K562 (cell line): ENCODE data around the gene LRIF1. TPM values are rescaled to one million over a fixed set of nuclear protein-coding genes. Genes with fewer than 3 reads are reported as not detected.

Experiments used
- ADNP ChIP-seq: fragments of 200-800 bp; sonication (Bioruptor generic); IDR thresholded peaks from 2 replicates; pipeline ENCODE4 v1.6.1; 2016; ENCODE audit warnings: missing genetic modification characterization, missing compliant biosample characterization
- BCOR ChIP-seq: fragments of 450-650 bp; IDR thresholded peaks from 2 replicates; pipeline ENCODE4 v1.6.1; 2016
- HIVEP1 ChIP-seq: fragments of 250-450 bp; sonication (Bioruptor Pico); IDR thresholded peaks from 2 replicates; pipeline ENCODE4 v1.4.0; 2020; ENCODE audit warnings: mild to moderate bottlenecking
- HMGN3 ChIP-seq: IDR thresholded peaks from 2 replicates; pipeline ENCODE4 v1.6.1; 2011; ENCODE audit warnings: borderline replicate concordance, low read depth, mild to moderate bottlenecking, mixed read lengths, low read length; ENCODE audit not compliant: insufficient read length; ENCODE audit errors: extremely low read depth
- KDM1A ChIP-seq, 2 experiments: fragments of 450-650 bp; IDR thresholded peaks; 2 replicates each; pipeline ENCODE4 v1.6.1; 2016; ENCODE audit warnings: mild to moderate bottlenecking in 2 of 2
- KLF6 ChIP-seq: fragments of 250-450 bp; sonication (Bioruptor Pico); IDR thresholded peaks from 2 replicates; pipeline ENCODE4 v1.4.0; 2020; ENCODE audit warnings: mild to moderate bottlenecking, moderate library complexity, borderline replicate concordance
- L3MBTL2 ChIP-seq: fragments of 450-650 bp; IDR thresholded peaks from 2 replicates; pipeline ENCODE4 v1.6.1; 2016; ENCODE audit warnings: mild to moderate bottlenecking, moderate library complexity
- NR3C1 ChIP-seq: sonication (generic); formaldehyde crosslinking; IDR thresholded peaks from 2 replicates; pipeline ENCODE4 v1.8.1; 2022; ENCODE audit warnings: missing genetic modification reagents
- RAD21 ChIP-seq, 2 experiments: fragments of 250-450 bp in 1 of 2; fragments of 450-650 bp in 1 of 2; sonication (Bioruptor Pico) in 1 of 2; formaldehyde crosslinking in 1 of 2; IDR thresholded peaks in 1 of 2; conservative IDR thresholded peaks in 1 of 2; 2 replicates each; pipeline versions ENCODE4 v1.4.0 to v1.8.0; 2020 to 2022; ENCODE audit warnings: mild to moderate bottlenecking in 2 of 2, moderate library complexity in 1 of 2
- RBM25 ChIP-seq: fragments of 200-400 bp; formaldehyde crosslinking; IDR thresholded peaks from 2 replicates; pipeline ENCODE4 v1.6.1; 2018; ENCODE audit warnings: low read length, low read depth, moderate library complexity; ENCODE audit not compliant: severe bottlenecking
- SMARCA5 ChIP-seq: fragments of 450-650 bp; IDR thresholded peaks from 2 replicates; pipeline ENCODE4 v1.6.1; 2016
- TBP ChIP-seq: optimal IDR thresholded peaks from 2 replicates; pipeline ENCODE3; 2011; ENCODE audit warnings: low read depth, low read length, improper control_type of control experiment
- TCF7 ChIP-seq: sonication (generic); IDR thresholded peaks from 2 replicates; pipeline ENCODE4 v1.6.1; 2016; ENCODE audit warnings: antibody characterized with exemption, borderline replicate concordance
- TFAM ChIP-seq: fragments of 250-450 bp; sonication (Bioruptor Pico); conservative IDR thresholded peaks from 2 replicates; pipeline ENCODE4 v1.5.0; 2021; ENCODE audit warnings: mild to moderate bottlenecking, moderate library complexity
- ZNF146 ChIP-seq: IDR thresholded peaks from one replicate; pipeline ENCODE4 v1.6.1; 2018; ENCODE audit warnings: missing compliant biosample characterization; ENCODE audit not compliant: unreplicated experiment
- ZNF3 ChIP-seq: fragments of 250-450 bp; sonication (Bioruptor Pico); IDR thresholded peaks from 2 replicates; pipeline ENCODE4 v1.5.0; 2021; ENCODE audit warnings: mild to moderate bottlenecking, moderate library complexity
- ZNF589 ChIP-seq: fragments of 200-800 bp; sonication (Bioruptor generic); IDR thresholded peaks from 2 replicates; pipeline ENCODE4 v1.6.1; 2016; ENCODE audit warnings: low read depth, missing genetic modification characterization, missing compliant biosample characterization
- ZNF668 ChIP-seq: fragments of 250-450 bp; sonication (Bioruptor Pico); IDR thresholded peaks from 2 replicates; pipeline ENCODE4 v1.8.0; 2022; ENCODE audit warnings: mild to moderate bottlenecking, inconsistent platforms
- ZNF764 ChIP-seq: fragments of 250-450 bp; sonication (Bioruptor Pico); IDR thresholded peaks from 2 replicates; pipeline ENCODE4 v1.4.0; 2020; ENCODE audit warnings: low read depth, mild to moderate bottlenecking, moderate library complexity
- ZNF830 ChIP-seq: fragments of 250-450 bp; sonication (Bioruptor Pico); IDR thresholded peaks from 2 replicates; pipeline ENCODE4 v1.5.0; 2021; ENCODE audit warnings: mild to moderate bottlenecking
- polyA plus RNA-seq, 8 experiments: library from polyadenylated mRNA; depleted of rRNA in 4 of 8; stranded (reverse) in 5 of 8; unstranded in 3 of 8; fragments of >200 nt; fragmentation: Nextera tagmentation in 2 of 8; fragmentation: Illumina TruSeq in 1 of 8; extraction: Ambion mirVana in 2 of 8; extraction: Trizol in 1 of 8; gene quantifications; 2 replicates each; pipeline versions ENCODE4 v1.2.1 to v1.2.3, GENCODE V29; 2011 to 2014; ENCODE audit warnings: inconsistent platforms in 1 of 8, missing spikeins in 1 of 8
- total RNA-seq, 7 experiments: library from RNA; depleted of rRNA in 6 of 7; stranded (reverse); fragments of >200 nt in 6 of 7; fragmentation: Illumina TruSeq in 2 of 7; extraction: Trizol in 2 of 7; gene quantifications; 2 replicates each; pipeline versions ENCODE4 v1.2.1 to v1.2.3, GENCODE V29; 2011 to 2021; ENCODE audit warnings: low replicate concordance in 1 of 7
- TF ChIP-seq, protein P1 (sequence below): sonication (generic); formaldehyde crosslinking; IDR thresholded peaks from 2 replicates; pipeline ENCODE4 v1.8.0; 2022; ENCODE audit warnings: missing genetic modification reagents, mild to moderate bottlenecking, borderline replicate concordance
- TF ChIP-seq, protein P2 (sequence below): fragments of 150-350 bp; IDR thresholded peaks from 2 replicates; pipeline ENCODE4 v1.6.1; 2014; ENCODE audit warnings: low read depth, mild to moderate bottlenecking, low read length, borderline replicate concordance
- TF ChIP-seq, protein P3 (sequence below): sonication (generic); formaldehyde crosslinking; IDR thresholded peaks from 2 replicates; pipeline ENCODE4 v1.9.0; 2022; ENCODE audit warnings: mild to moderate bottlenecking, missing genetic modification reagents
- TF ChIP-seq, protein P4 (sequence below): sonication (generic); formaldehyde crosslinking; IDR thresholded peaks from 2 replicates; pipeline ENCODE4 v1.8.1; 2023; ENCODE audit warnings: mild to moderate bottlenecking, missing genetic modification reagents, moderate library complexity

LRIF1 gene
- total and polyA plus RNA-seq, 9 of the 15 experiments (the other 6 are each of a cell fraction or from before 2014, with no cell fraction given) = 35.6 to 88.8 (median 74.1) TPM

DNA sequence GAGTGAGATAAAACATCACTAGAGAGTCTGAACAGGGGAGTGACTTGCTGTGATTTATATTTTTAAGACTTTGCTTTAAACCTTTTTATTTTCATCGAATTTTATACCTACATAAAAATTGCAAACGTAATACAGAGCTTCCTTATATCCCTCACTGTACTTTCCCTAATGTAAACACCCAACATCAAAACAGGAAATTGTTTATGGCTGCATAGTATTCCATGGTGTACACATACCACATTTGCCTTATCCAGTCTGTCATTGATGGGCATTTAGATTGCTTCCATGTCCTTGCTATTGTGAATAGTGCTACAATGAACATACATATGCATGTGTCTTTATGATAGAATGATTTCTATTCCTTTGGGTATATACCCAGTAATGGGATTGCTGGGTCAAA, 34.8 kb downstream of the LRIF1 start (continued):
- TF ChIP-seq, protein P1, sequence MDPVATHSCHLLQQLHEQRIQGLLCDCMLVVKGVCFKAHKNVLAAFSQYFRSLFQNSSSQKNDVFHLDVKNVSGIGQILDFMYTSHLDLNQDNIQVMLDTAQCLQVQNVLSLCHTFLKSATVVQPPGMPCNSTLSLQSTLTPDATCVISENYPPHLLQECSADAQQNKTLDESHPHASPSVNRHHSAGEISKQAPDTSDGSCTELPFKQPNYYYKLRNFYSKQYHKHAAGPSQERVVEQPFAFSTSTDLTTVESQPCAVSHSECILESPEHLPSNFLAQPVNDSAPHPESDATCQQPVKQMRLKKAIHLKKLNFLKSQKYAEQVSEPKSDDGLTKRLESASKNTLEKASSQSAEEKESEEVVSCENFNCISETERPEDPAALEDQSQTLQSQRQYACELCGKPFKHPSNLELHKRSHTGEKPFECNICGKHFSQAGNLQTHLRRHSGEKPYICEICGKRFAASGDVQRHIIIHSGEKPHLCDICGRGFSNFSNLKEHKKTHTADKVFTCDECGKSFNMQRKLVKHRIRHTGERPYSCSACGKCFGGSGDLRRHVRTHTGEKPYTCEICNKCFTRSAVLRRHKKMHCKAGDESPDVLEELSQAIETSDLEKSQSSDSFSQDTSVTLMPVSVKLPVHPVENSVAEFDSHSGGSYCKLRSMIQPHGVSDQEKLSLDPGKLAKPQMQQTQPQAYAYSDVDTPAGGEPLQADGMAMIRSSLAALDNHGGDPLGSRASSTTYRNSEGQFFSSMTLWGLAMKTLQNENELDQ (CRISPR knock-in tag) = no peak
- no peak for TF ChIP-seq TBP
- TF ChIP-seq, protein P2, sequence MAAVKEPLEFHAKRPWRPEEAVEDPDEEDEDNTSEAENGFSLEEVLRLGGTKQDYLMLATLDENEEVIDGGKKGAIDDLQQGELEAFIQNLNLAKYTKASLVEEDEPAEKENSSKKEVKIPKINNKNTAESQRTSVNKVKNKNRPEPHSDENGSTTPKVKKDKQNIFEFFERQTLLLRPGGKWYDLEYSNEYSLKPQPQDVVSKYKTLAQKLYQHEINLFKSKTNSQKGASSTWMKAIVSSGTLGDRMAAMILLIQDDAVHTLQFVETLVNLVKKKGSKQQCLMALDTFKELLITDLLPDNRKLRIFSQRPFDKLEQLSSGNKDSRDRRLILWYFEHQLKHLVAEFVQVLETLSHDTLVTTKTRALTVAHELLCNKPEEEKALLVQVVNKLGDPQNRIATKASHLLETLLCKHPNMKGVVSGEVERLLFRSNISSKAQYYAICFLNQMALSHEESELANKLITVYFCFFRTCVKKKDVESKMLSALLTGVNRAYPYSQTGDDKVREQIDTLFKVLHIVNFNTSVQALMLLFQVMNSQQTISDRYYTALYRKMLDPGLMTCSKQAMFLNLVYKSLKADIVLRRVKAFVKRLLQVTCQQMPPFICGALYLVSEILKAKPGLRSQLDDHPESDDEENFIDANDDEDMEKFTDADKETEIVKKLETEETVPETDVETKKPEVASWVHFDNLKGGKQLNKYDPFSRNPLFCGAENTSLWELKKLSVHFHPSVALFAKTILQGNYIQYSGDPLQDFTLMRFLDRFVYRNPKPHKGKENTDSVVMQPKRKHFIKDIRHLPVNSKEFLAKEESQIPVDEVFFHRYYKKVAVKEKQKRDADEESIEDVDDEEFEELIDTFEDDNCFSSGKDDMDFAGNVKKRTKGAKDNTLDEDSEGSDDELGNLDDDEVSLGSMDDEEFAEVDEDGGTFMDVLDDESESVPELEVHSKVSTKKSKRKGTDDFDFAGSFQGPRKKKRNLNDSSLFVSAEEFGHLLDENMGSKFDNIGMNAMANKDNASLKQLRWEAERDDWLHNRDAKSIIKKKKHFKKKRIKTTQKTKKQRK = no peak
- no peak for TF ChIP-seq KLF6 (CRISPR knock-in tag)
- no peak for TF ChIP-seq ZNF830 (CRISPR knock-in tag)
- TF ChIP-seq TFAM (CRISPR knock-in tag) = no peak
- peak; percentile 96 for TF ChIP-seq ZNF146 (CRISPR knock-in tag)
- TF ChIP-seq KDM1A (IDR thresholded peaks at IDR 0.05) = peak; percentile 59 to 65; a peak in 3 of 4 replicates
- no peak for TF ChIP-seq HMGN3
- TF ChIP-seq, protein P3, sequence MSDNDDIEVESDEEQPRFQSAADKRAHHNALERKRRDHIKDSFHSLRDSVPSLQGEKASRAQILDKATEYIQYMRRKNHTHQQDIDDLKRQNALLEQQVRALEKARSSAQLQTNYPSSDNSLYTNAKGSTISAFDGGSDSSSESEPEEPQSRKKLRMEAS (CRISPR knock-in tag) = no peak
- TF ChIP-seq ZNF668 (CRISPR knock-in tag) = no peak
- peak; percentile 66 for TF ChIP-seq BCOR
- TF ChIP-seq RAD21 (CRISPR knock-in tag; conservative IDR thresholded peaks at IDR 0.05 in 1 of 2, IDR thresholded peaks at IDR 0.05 in 1 of 2) = no peak
- TF ChIP-seq, protein P4, sequence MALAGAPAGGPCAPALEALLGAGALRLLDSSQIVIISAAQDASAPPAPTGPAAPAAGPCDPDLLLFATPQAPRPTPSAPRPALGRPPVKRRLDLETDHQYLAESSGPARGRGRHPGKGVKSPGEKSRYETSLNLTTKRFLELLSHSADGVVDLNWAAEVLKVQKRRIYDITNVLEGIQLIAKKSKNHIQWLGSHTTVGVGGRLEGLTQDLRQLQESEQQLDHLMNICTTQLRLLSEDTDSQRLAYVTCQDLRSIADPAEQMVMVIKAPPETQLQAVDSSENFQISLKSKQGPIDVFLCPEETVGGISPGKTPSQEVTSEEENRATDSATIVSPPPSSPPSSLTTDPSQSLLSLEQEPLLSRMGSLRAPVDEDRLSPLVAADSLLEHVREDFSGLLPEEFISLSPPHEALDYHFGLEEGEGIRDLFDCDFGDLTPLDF (CRISPR knock-in tag) = no peak
- TF ChIP-seq ZNF3 (CRISPR knock-in tag) = no peak
- peak; percentile 68 for TF ChIP-seq RBM25
- TF ChIP-seq TCF7 = no peak
- TF ChIP-seq ZNF589 (CRISPR knock-in tag) = no peak
- 0 out of 2 replicates have a peak, but pooled peaks have one; percentile 33 for TF ChIP-seq SMARCA5
- no peak for TF ChIP-seq L3MBTL2
- no peak for TF ChIP-seq NR3C1 (CRISPR knock-in tag)
- no peak for TF ChIP-seq ZNF764 (CRISPR knock-in tag)
- TF ChIP-seq ADNP = no peak
- TF ChIP-seq HIVEP1 = no peak
